ENCODE data around the gene SLC2A1. TPM values are rescaled to one million over a fixed set of nuclear protein-coding genes. Genes with fewer than 3 reads are reported as not detected.

SLC2A1 gene
- total RNA-seq, 4 donors from 2014 or later = 488 to 2,308 (median 910) TPM

GRCh38 chr1:42877380-42877779 is 81.3 kb downstream of the SLC2A1 start:
- 65 to 73% methylated on average over 2 of the region's 2 CpGs for WGBS, 2 donors
- DNase-seq (ENCODE audit: low spot score in 2 of 2) = no peak
- no peak overlapping the region for H3K4me3 ChIP-seq (ENCODE audit: low read depth, poor library complexity, severe bottlenecking)
- intact Hi-C loops (cut with DNase I; ENCODE audit: low total_unique reads) = no loop called here
- no peak for TF ChIP-seq CTCF (IDR thresholded peaks at IDR 0.05)
- TF ChIP-seq POLR2A (IDR thresholded peaks at IDR 0.05) = no peak

- intact Hi-C loops (cut with DNase I; ENCODE audit: low total_unique reads) = no loop called here
- no peak overlapping the region for H3K4me3 ChIP-seq (ENCODE audit: low read depth, poor library complexity, severe bottlenecking)
- no peak for DNase-seq (ENCODE audit: low spot score in 2 of 2)
- TF ChIP-seq CTCF (IDR thresholded peaks at IDR 0.05) = no peak
- no peak for TF ChIP-seq POLR2A (IDR thresholded peaks at IDR 0.05)
Observed at GRCh38 chr1:42876009-42876408, 82.7 kb downstream of the SLC2A1 start.

Other genes with a start within 250 kb of the SLC2A1 start
- 1 to 10 TPM in 1 of 4 donors, under 1 TPM in 3; 0.12 to 1.2 (median 0.18) TPM for gene CLDN19, start 218.6 kb downstream of the SLC2A1 start, total RNA-seq
- gene P3H1, start 191.8 kb downstream of the SLC2A1 start, total RNA-seq = 10 to 100 TPM in 3 of 4 donors, 1 to 10 TPM in 1; 9.4 to 26.8 (median 13.5) TPM
- 1 to 10 TPM; 2.5 to 6.7 (median 3.6) TPM for gene C1orf50, start 191.6 kb downstream of the SLC2A1 start, total RNA-seq
- under 1 TPM in 3 of 4 donors, not detected in 1; 0.08 to 0.22 (median 0.13) TPM for gene TMEM269, start 173.9 kb downstream of the SLC2A1 start, total RNA-seq
- gene ERMAP, start 141.7 kb downstream of the SLC2A1 start, total RNA-seq = 10 to 100 TPM in 1 of 4 donors, 1 to 10 TPM in 3; 8.0 to 11.5 (median 9.3) TPM
- gene SVBP, start 141.5 kb downstream of the SLC2A1 start, total RNA-seq = 10 to 100 TPM; 11.2 to 18.1 (median 14.1) TPM
- gene ZNF691, start 112.3 kb downstream of the SLC2A1 start, total RNA-seq = 10 to 100 TPM in 2 of 4 donors, 1 to 10 TPM in 2; 7.6 to 11.6 (median 9.9) TPM
- gene EBNA1BP2, start 213.4 kb upstream of the SLC2A1 start, total RNA-seq = 10 to 100 TPM; 25.2 to 57.2 (median 43.0) TPM
- gene CFAP57, start 213.5 kb upstream of the SLC2A1 start, total RNA-seq = under 1 TPM; 0.19 to 0.38 (median 0.24) TPM

Measured in lower leg skin (tissue), 4 donors.